T-helper 2 cell treated with Interferon-gamma antibody and Interleukin-4, amounts not matched to agents 5 μg/mL and 100 μg/mL, for 36 hours (primary cell): ENCODE data around the gene CYTL1.
"Not testable (repeated sequence)": the region's sequence is repeated elsewhere in the genome, so short reads cannot be mapped to it uniquely, and the experiment has no call there.

Experiments
- DNase-seq: peaks from one replicate; pipeline ENCODE4 v3.0.0; 2021; ENCODE audit warnings: low spot score
- H3K27ac Mint-ChIP-seq: one replicate; pipeline ENCODE4 v1.8.0; 2021; ENCODE audit warnings: mild to moderate bottlenecking, mixed read lengths
- H3K27me3 Mint-ChIP-seq: one replicate; pipeline ENCODE4 v1.8.0; 2021; ENCODE audit warnings: low read depth, mixed read lengths
- H3K36me3 Mint-ChIP-seq: one replicate; pipeline ENCODE4 v1.8.0; 2021; ENCODE audit warnings: low read depth, mixed read lengths
- H3K4me1 Mint-ChIP-seq: one replicate; pipeline ENCODE4 v1.8.0; 2021; ENCODE audit warnings: low read depth, mixed read lengths
- H3K4me3 Mint-ChIP-seq: one replicate; pipeline ENCODE4 v1.8.0; 2022; ENCODE audit warnings: mild to moderate bottlenecking, moderate library complexity, mixed read lengths
- H3K9me3 Mint-ChIP-seq: one replicate; pipeline ENCODE4 v1.8.0; 2021; ENCODE audit warnings: mixed read lengths

The CYTL1 gene

DNA sequence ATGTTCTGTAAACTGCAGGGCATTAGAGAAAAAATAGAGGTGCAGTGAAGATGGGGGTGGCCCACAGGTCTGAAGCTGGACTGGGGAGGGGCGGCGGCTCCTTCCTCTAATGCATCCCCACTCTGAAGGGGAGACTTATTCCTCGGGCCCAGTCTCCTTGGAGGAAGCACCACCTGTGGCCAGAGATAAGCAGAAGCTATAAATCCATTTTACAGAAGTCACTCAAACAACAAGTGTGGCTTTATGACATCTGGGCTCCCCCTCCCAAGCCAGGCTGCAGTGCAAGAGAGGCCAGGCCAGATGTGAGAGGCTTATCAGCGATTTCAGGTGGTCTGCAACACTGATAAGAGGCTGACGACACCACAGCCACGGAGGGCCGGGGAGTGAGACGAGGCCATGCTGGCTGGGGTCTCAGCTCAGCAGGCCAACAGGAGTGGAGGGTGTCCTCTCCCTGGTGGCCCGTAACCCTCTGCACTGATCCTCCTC lies 15.8 kb downstream of the CYTL1 start:
- Mint-ChIP-seq H3K4me3 (no peak overlapping the region), H3K36me3 (no peaks in the 10 kb centered on the region), H3K9me3 (no peaks in the 10 kb centered on the region), H3K27ac (no peak overlapping the region), H3K4me1 (no peaks in the 10 kb centered on the region), H3K27me3 (no peaks in the 10 kb centered on the region)
- DNase-seq = no peak

DNA sequence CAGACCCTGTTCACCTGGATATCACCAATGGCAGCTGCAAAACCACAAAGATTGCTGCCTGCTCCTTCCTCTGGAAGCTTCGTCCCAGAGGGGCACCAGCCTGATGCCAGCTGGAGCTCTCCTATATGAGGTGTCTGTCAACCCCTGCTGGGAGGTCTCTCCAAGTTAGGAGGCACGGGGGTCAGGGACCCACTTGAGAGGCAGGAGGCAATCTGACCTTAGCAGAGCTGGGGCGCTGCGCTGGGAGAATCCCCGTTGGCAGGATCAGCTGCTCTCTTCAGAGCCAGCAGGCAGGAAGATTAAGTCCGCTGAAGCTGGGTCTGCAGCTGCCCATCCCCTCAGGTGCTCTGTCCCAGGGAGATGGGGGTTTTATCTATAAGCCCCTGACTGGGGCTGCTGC lies 17.6 kb downstream of the CYTL1 start:
- not testable (repeated sequence) for H3K27ac Mint-ChIP-seq, H3K4me1 Mint-ChIP-seq, H3K4me3 Mint-ChIP-seq, DNase-seq, H3K36me3 Mint-ChIP-seq, H3K27me3 Mint-ChIP-seq, H3K9me3 Mint-ChIP-seq

DNA sequence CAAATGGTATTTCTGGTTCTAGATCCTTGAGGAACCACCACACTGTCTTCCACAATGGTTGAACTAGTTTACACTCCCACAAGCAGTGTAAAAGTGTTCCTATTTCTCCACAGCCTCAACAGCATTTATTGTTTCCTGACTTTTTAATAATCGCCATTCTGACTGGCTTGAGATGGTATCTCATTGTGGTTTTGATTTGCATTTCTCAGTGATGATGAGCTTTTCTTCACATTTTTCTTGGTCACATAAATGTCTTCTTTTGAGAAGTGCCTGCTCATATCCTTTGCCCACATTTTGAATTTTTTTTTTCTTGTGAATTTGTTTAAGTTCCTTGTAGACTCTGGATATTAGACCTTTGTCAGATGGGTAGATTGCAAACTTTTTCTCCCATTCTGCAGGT lies 22.3 kb downstream of the CYTL1 start:
- H3K27ac Mint-ChIP-seq, DNase-seq, H3K36me3 Mint-ChIP-seq, H3K27me3 Mint-ChIP-seq, H3K4me1 Mint-ChIP-seq, H3K9me3 Mint-ChIP-seq, H3K4me3 Mint-ChIP-seq: not testable (repeated sequence)

DNA sequence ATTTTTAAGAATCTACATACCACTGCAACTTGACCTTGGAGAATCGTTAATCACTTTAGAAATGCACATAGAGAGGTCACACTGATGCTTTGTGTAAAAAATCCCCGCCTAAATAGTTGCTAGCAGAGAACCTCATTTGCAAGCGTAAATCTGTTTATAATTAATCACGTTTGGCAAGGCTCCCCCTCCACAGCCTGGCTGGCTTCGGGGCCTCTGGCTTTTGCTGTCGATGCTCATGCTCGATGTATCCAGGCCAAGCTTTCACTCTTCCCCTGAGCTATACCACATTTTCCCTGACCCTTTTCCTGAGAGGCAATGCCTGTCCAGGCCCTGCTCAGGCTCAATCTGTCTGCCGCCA lies 23.4 kb downstream of the CYTL1 start:
- H3K4me1 Mint-ChIP-seq = no peaks in the 10 kb centered on the region
- H3K4me3 Mint-ChIP-seq = no peak overlapping the region
- no peaks in the 10 kb centered on the region for H3K9me3 Mint-ChIP-seq
- H3K36me3 Mint-ChIP-seq = no peaks in the 10 kb centered on the region
- H3K27ac Mint-ChIP-seq = no peak overlapping the region
- no peak for DNase-seq
- H3K27me3 Mint-ChIP-seq = no peaks in the 10 kb centered on the region

DNA sequence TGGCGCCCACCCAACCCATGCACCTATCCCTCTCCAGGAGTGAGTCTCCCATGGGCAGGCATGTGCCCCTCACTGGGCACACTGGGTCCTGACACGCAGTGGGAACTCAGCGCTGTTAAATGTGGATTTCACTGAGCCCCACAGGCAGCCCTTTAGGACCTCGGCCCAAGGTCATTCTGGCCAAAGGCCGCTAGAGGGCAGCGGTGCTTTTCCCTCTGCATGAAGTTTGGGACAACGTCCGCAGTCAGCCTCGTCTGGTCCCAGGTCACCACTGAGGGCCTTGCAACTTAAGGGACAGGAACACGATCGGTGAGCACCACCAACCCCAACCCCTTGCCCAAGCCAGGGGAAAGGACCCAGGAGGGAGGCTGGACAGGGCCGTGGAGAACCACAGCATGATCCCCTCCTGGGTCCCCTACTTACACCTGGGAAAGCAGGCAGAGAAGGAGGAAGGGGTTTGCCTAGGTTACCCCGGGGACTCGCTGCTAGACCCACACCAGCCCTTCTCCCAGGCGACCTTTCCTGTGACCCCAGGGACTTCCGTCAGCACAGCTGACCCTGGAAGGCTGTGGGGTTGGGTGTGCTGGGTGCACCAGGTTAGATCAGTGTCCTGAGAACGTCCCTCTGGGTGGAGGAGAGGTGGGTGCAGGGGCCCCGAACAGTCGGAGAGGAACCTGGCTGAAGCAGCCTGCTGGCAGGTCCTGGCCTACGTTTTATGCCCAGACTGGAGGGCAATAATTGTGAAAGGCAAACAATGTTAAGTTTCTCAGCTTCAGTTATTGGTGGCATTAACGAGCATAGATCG lies 24.0 kb downstream of the CYTL1 start:
- Mint-ChIP-seq H3K27me3 (no peaks in the 10 kb centered on the region), H3K27ac (no peak overlapping the region), H3K9me3 (no peaks in the 10 kb centered on the region), H3K4me1 (no peaks in the 10 kb centered on the region), H3K36me3 (no peaks in the 10 kb centered on the region), H3K4me3 (no peak overlapping the region)
- peak; percentile 8 for DNase-seq

DNA sequence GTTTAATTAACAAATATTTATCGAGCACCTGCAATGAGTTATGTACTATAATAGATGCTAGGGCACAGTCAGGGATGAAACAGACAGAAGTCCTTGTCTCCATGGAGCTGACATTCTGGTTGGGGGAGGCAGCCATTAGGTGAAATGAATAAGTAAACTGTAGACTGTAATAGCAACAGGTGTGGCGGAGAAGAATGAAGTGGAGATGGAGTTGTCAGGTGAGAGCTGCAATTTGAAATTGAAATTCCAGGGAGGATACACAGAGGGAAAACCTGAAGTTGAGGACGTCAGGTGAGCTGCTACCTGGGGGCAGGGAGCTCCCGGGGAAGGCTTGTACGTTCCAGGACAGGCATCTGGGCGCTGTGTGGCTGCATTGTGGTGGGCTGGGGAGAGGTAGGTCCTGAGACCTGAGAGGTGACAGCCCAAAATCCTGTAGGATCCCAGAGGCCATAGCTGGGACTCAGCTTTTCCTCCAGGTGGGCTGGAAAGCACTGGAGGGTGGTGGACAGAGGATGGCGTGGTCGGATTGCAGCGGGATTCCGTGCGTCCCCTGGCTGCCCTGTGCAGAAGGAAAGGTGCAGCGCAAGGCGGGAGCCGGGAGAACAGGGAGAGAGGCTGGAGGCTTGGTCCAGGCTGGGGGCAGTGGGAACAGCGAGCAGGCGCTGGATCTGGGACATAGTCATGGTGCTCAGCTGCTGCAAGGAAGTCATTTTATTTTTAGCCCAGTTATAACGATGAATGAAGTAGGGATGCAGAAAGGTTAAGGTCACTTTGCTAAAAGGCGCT lies 24.8 kb downstream of the CYTL1 start:
- DNase-seq = no peak
- Mint-ChIP-seq H3K27me3 (no peaks in the 10 kb centered on the region), H3K4me1 (no peaks in the 10 kb centered on the region), H3K9me3 (no peaks in the 10 kb centered on the region), H3K27ac (no peak overlapping the region), H3K4me3 (no peak overlapping the region), H3K36me3 (no peaks in the 10 kb centered on the region)

DNA sequence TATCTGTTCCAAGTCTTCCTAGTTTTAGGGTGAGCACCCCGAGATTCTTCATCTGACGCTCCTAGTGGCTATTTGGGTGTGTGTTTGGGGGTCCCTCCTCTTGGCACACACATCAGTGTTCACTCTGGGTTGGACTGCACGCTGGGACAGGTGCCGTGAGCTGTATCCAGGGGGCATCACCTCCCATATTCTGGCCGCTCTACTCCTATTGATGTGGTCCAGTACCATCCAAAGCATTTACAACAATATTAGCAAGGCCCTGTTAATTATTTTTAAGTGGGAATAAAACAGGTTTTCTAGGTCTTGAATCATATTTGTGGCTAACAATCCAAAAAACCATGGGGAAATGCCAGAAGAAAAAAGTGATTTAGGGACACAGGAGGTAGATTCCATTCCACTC lies 26.4 kb downstream of the CYTL1 start:
- H3K4me1 Mint-ChIP-seq = no peaks in the 10 kb centered on the region
- H3K36me3 Mint-ChIP-seq = no peaks in the 10 kb centered on the region
- no peak for DNase-seq
- no peaks in the 10 kb centered on the region for H3K27me3 Mint-ChIP-seq
- no peak overlapping the region for H3K27ac Mint-ChIP-seq
- H3K9me3 Mint-ChIP-seq = no peaks in the 10 kb centered on the region
- H3K4me3 Mint-ChIP-seq = no peak overlapping the region

DNA sequence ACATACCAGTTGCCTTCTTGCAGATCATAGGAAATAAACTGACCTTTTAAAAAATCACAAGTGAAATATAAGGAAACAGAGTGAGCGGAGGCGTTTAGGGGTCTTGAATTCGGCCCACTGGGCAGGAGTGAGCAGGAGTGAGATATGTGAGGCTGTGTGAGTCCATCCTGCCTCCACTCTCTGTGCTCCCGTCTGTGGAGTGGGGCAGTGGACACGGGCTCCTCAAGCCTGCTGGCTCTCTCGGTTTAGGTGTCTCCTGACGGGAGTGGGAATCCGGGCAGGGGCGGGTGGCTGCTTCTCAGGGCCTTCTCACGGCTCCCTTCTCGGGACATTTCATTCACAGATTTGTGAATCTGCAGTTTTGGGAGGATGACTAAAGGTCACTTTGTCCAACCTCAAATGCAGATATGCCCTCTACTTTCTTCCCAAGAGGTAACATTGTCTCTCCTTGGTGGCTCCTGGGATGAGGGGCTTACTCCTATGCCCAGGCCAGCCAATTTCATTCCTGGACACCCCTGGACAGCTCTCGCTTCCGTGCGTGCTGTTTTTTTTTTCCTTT lies 27.6 kb downstream of the CYTL1 start:
- Mint-ChIP-seq H3K4me3 (no peak overlapping the region), H3K27me3 (no peaks in the 10 kb centered on the region), H3K27ac (no peak overlapping the region), H3K4me1 (no peaks in the 10 kb centered on the region), H3K36me3 (no peaks in the 10 kb centered on the region), H3K9me3 (no peaks in the 10 kb centered on the region)
- no peak for DNase-seq

DNA sequence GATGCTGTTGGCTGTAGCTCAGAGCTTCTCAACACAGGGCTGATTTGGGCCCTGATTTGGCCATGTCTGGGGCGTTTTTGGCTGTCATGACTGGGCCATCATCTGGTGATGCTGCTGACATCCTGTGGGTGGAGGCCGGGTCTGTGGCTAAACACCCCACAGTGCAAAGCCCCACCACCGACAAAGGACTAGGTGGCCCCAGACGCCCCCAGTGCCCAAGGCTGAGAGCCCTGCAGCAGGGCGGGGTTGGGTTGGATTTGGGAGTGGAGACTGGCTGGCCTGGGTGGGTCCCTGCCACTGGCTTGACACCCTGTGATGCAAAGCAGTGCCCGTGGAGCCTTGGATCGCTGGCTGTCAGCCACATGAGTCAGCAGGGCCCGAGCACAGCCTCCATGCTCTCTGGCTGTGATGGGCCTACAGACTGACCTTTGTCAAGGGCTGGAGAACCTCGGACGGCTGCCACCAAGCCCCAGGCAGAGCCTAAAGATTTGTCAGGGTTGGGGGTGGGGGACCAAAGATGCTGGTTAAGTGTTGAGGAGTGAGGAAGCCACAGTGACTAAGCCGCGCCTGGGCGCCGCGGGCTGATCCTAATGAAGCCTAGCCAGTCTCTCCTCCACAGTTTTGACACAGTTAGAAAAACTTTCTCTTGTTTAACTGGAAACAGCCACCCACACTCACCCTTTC lies 28.3 kb downstream of the CYTL1 start:
- Mint-ChIP-seq H3K9me3 (no peaks in the 10 kb centered on the region), H3K27ac (no peak overlapping the region), H3K4me3 (no peak overlapping the region), H3K36me3 (no peaks in the 10 kb centered on the region), H3K27me3 (no peaks in the 10 kb centered on the region), H3K4me1 (no peaks in the 10 kb centered on the region)
- DNase-seq = no peak

DNA sequence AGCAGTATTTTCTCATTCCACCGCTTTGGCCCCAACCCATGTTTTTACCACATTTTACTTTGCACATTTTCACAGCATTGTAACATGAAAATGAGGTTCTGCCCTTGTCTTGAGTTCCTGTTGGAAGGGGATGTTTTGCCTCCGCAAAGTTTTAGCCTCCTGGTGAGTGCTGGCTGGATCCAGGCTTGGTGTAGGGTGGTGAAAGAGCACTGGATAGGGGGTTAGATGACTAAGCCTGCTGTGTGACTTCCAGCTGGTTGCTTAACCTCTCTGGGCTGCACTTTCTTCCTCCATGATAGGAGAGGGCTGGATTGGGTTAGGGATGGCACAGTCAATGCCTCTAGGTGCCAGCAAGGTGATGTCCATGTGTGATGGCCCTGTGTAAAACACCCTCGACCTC lies 28.9 kb downstream of the CYTL1 start:
- no peak overlapping the region for H3K4me3 Mint-ChIP-seq
- no peak overlapping the region for H3K27ac Mint-ChIP-seq
- H3K9me3 Mint-ChIP-seq = no peaks in the 10 kb centered on the region
- H3K4me1 Mint-ChIP-seq = no peaks in the 10 kb centered on the region
- DNase-seq = no peak
- H3K27me3 Mint-ChIP-seq = no peaks in the 10 kb centered on the region
- H3K36me3 Mint-ChIP-seq = no peaks in the 10 kb centered on the region

DNA sequence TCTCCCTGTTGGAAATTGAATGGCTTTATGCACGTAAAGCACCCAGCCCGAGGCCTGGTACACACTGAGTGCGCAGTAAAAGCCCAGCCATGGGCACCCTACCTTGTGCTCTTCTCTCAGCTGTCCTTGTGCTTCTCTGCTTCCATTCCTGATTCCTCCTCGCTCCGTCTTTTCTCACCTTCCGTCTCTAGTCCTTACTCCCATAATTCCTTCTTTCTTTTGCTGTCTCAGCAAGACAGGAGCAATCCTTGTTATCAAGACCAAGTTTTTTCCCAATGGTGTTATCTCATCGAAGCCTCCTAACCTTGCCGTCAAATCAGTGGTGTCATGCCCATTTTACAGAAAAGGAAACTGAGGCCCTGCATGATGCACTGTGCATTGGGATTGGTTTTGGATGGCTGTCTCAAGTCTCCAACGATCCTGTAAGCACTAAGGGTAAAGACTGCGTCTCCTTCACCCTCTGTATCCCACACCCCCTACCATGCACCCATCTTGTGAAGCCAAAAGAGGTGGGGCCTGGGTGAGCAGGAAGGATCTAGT lies 30.1 kb downstream of the CYTL1 start:
- no peaks in the 10 kb centered on the region for H3K9me3 Mint-ChIP-seq
- no peaks in the 10 kb centered on the region for H3K36me3 Mint-ChIP-seq
- no peaks in the 10 kb centered on the region for H3K4me1 Mint-ChIP-seq
- H3K27ac Mint-ChIP-seq = no peak overlapping the region
- no peak for DNase-seq
- H3K4me3 Mint-ChIP-seq = no peak overlapping the region
- no peaks in the 10 kb centered on the region for H3K27me3 Mint-ChIP-seq

DNA sequence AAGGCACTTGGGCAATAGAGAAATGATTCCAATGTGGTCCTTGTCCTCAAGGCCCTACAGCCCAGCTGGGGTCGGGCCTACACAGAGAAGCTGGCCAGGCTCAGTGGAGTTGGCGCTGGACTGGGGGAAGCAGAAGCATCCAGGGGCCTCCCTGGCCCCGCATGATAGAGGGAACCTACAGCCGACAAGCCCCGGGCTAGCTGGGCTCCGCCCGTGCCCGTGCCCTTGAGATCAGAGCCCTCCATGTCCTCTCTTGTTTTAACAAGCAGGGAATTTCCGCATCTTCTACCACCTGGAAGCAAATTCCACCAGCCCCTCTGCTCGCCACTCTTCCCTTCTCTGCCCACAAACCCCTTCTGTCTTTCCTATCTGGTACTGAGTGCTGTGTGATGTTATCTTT lies 31.6 kb downstream of the CYTL1 start:
- no peaks in the 10 kb centered on the region for H3K4me1 Mint-ChIP-seq
- no peak for DNase-seq
- H3K27ac Mint-ChIP-seq = no peak overlapping the region
- H3K27me3 Mint-ChIP-seq = no peaks in the 10 kb centered on the region
- H3K9me3 Mint-ChIP-seq = no peaks in the 10 kb centered on the region
- H3K4me3 Mint-ChIP-seq = no peak overlapping the region
- no peaks in the 10 kb centered on the region for H3K36me3 Mint-ChIP-seq

DNA sequence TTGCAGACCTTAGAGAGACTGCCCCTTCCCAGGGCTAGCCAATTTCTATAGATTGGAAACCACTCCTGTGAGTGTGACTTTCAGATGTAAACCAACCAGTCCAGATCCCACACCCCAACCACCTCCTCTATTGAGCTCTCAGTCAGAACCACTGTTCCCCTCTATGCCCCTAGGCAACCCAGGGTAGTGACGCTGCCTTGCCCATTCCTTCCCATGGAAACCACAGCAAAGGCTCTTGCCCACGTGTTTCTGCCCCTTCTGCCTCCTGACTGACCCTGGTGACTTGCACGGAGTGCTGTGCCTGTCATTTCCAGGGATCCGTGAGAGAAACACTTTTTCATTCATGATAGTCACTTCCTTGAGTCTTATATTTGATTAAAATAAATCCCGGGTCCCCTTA lies 32.4 kb downstream of the CYTL1 start:
- H3K27ac Mint-ChIP-seq = no peak overlapping the region
- H3K4me1 Mint-ChIP-seq = no peaks in the 10 kb centered on the region
- H3K36me3 Mint-ChIP-seq = no peaks in the 10 kb centered on the region
- H3K9me3 Mint-ChIP-seq = no peaks in the 10 kb centered on the region
- DNase-seq = no peak
- no peaks in the 10 kb centered on the region for H3K27me3 Mint-ChIP-seq
- no peak overlapping the region for H3K4me3 Mint-ChIP-seq

DNA sequence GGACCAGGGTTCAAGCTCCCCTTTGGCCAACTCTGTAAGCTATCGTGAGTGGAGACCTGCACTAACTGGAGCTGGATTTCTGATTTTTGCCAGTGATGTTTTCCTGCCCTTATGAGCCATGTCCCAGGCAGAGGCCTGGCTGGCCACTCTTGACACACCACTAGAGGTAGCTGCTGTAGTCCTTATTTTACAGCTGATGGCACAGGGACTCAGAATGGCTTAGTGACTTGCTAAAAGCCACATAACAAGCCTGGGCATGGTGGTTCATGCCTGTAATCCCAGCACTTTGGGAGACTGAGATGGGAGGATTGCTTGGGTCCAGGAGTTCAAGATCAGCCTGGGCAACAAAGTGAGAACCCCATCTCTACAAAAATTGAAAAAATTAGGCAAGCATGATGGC lies 33.4 kb downstream of the CYTL1 start:
- no peaks in the 10 kb centered on the region for H3K9me3 Mint-ChIP-seq

More for the DNA sequence above, 33.4 kb downstream of the CYTL1 start:
- Mint-ChIP-seq H3K27ac (no peak overlapping the region), H3K4me3 (no peak overlapping the region), H3K36me3 (no peaks in the 10 kb centered on the region), H3K27me3 (no peaks in the 10 kb centered on the region), H3K4me1 (no peaks in the 10 kb centered on the region)
- DNase-seq = no peak
